Fibroblast of lung (primary cell): ENCODE measurements around the gene ADAMTS10. TPM values are rescaled to one million over a fixed set of nuclear protein-coding genes. Genes with fewer than 3 reads are reported as not detected.

ENCODE experiments used
- DNase-seq, 2 donors: peaks; one replicate each; pipeline versions ENCODE4 v3.0.0 to v3.0.0-alpha.2; 2010; ENCODE audit warnings: low read depth in 2 of 2
- H2AFZ ChIP-seq: 2 replicates; pipeline ENCODE4 v1.5.1; 2012; ENCODE audit warnings: low read length, control low read depth, inconsistent platforms
- H3K27ac ChIP-seq: 2 replicates; pipeline ENCODE4 v1.5.1; 2011; ENCODE audit warnings: low read length, control low read depth; ENCODE audit not compliant: insufficient read depth
- H3K27me3 ChIP-seq: 2 replicates; pipeline ENCODE4 v1.5.1; 2011; ENCODE audit warnings: mild to moderate bottlenecking, low read length; ENCODE audit not compliant: control insufficient read depth, insufficient read depth
- H3K36me3 ChIP-seq: 2 replicates; pipeline ENCODE4 v1.5.1; 2011; ENCODE audit warnings: low read length; ENCODE audit not compliant: control insufficient read depth, insufficient read depth
- H3K4me1 ChIP-seq: 2 replicates; pipeline ENCODE4 v1.5.1; 2011; ENCODE audit warnings: low read length; ENCODE audit not compliant: control insufficient read depth, insufficient read depth; ENCODE audit errors: extremely low read depth
- H3K4me2 ChIP-seq: 2 replicates; pipeline ENCODE4 v1.5.1; 2011; ENCODE audit warnings: low read length, control low read depth; ENCODE audit not compliant: insufficient read depth; ENCODE audit errors: extremely low read depth
- H3K4me3 ChIP-seq, 4 experiments: fragments of 200-600 bp in 1 of 4; sonication (generic) in 1 of 4; replicated peaks in 1 of 4; 2 replicates each; pipeline ENCODE4 v1.5.1; 2011 to 2016; ENCODE audit warnings: low read length in 4 of 4, low read depth in 3 of 4, mild to moderate bottlenecking in 3 of 4, control low read depth in 2 of 4, inconsistent platforms in 1 of 4, mixed read lengths in 1 of 4; ENCODE audit not compliant: insufficient read depth in 1 of 4; ENCODE audit errors: control extremely low read depth in 1 of 4
- H3K79me2 ChIP-seq: 2 replicates; pipeline ENCODE4 v1.5.1; 2012; ENCODE audit warnings: mild to moderate bottlenecking, low read length, inconsistent platforms; ENCODE audit not compliant: control insufficient read depth, insufficient read depth
- H3K9ac ChIP-seq: 2 replicates; pipeline ENCODE4 v1.5.1; 2011; ENCODE audit warnings: mild to moderate bottlenecking, low read length, control low read depth; ENCODE audit not compliant: insufficient read depth
- H3K9me3 ChIP-seq: 2 replicates; pipeline ENCODE4 v1.5.1; 2012; ENCODE audit warnings: low read depth, low read length; ENCODE audit not compliant: control insufficient read depth, insufficient read depth
- H4K20me1 ChIP-seq: 2 replicates; pipeline ENCODE4 v1.5.1; 2011; ENCODE audit warnings: low read length; ENCODE audit not compliant: control insufficient read depth, insufficient read depth; ENCODE audit errors: extremely low read depth
- EZH2 ChIP-seq: IDR thresholded peaks from 2 replicates; pipeline ENCODE4 v1.5.1; 2012; ENCODE audit warnings: low read length, control low read depth, mild to moderate bottlenecking; ENCODE audit errors: missing control alignments
- polyA plus RNA-seq, 2 donors: library from polyadenylated mRNA; depleted of rRNA in 1 of 2; stranded (reverse) in 1 of 2; unstranded in 1 of 2; fragments of >200 nt; gene quantifications; 2 replicates each; pipeline ENCODE4 v1.2.1, GENCODE V29; 2011 to 2012; ENCODE audit warnings: missing spikeins in 1 of 2
- total RNA-seq: library from RNA; depleted of rRNA; stranded (reverse); fragments of >200 nt; gene quantifications from 2 replicates; pipeline ENCODE4 v1.2.1, GENCODE V29; 2014
- TF ChIP-seq, protein P1 (sequence below), 2 donors: IDR thresholded peaks in 1 of 2; conservative IDR thresholded peaks in 1 of 2; 1 replicate in 1 of 2; 2 replicates in 1 of 2; pipeline ENCODE4 v1.5.1; 2011 to 2012; ENCODE audit warnings: low read length in 2 of 2, control low read depth in 1 of 2, inconsistent platforms in 1 of 2, low read depth in 1 of 2, mild to moderate bottlenecking in 1 of 2

The ADAMTS10 gene
- total and polyA plus RNA-seq, 2 donors (not counting 1 experiment from before 2014, with no cell fraction given), result 2.0 to 11.2 TPM

DNA sequence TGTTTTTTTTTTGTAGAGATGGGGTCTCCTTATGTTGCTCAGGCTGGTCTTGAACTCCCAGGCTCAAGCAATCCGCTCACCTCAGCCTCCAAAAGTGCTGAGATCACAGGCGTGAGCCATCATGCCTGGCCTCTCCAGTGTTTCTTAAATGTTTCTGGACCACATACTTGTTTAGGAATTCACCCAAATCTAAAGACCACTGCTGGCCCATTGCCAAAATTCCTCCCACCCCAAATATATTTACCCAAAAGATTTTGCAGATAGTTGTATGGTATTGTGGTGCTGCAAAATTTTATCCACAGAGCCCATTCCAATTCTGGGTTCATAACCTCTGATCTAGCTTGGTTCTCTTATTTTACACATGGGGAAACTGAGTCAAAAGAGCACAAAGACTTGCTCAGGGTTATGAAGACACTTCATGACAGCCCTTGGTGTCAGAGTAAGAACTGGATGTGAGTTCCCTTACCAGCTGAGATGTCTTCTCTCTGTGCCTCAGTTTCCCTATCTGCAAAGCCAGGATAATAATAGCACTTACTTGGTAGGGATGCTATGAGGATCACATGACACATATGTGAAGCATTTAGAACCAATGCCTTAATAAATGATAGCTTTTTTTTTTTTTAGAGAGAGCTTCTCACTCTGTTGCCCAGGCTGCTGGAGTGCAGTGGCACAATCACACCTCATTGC lies 30.8 kb upstream of the ADAMTS10 start:
- TF ChIP-seq, protein P1, sequence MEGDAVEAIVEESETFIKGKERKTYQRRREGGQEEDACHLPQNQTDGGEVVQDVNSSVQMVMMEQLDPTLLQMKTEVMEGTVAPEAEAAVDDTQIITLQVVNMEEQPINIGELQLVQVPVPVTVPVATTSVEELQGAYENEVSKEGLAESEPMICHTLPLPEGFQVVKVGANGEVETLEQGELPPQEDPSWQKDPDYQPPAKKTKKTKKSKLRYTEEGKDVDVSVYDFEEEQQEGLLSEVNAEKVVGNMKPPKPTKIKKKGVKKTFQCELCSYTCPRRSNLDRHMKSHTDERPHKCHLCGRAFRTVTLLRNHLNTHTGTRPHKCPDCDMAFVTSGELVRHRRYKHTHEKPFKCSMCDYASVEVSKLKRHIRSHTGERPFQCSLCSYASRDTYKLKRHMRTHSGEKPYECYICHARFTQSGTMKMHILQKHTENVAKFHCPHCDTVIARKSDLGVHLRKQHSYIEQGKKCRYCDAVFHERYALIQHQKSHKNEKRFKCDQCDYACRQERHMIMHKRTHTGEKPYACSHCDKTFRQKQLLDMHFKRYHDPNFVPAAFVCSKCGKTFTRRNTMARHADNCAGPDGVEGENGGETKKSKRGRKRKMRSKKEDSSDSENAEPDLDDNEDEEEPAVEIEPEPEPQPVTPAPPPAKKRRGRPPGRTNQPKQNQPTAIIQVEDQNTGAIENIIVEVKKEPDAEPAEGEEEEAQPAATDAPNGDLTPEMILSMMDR (conservative IDR thresholded peaks at IDR 0.05 in 1 of 2, IDR thresholded peaks at IDR 0.05 in 1 of 2; ENCODE audit: low read depth in 1 of 2, low read length in 2 of 2), result no peak
- TF ChIP-seq EZH2, result no peak
- Histone ChIP-seq H2AFZ (no peak overlapping the region), H4K20me1 (no peaks in the 10 kb centered on the region), H3K4me3 (no peak overlapping the region), H3K9me3 (no peaks in the 10 kb centered on the region), H3K27ac (no peak overlapping the region), H3K4me2 (no peak overlapping the region), H3K79me2 (no peaks in the 10 kb centered on the region), H3K27me3 (no peaks in the 10 kb centered on the region), H3K36me3 (no peaks in the 10 kb centered on the region), H3K4me1 (peaks cover 2% of the 10 kb centered on the region), H3K9ac (no peak overlapping the region)
- no peak for DNase-seq

DNA sequence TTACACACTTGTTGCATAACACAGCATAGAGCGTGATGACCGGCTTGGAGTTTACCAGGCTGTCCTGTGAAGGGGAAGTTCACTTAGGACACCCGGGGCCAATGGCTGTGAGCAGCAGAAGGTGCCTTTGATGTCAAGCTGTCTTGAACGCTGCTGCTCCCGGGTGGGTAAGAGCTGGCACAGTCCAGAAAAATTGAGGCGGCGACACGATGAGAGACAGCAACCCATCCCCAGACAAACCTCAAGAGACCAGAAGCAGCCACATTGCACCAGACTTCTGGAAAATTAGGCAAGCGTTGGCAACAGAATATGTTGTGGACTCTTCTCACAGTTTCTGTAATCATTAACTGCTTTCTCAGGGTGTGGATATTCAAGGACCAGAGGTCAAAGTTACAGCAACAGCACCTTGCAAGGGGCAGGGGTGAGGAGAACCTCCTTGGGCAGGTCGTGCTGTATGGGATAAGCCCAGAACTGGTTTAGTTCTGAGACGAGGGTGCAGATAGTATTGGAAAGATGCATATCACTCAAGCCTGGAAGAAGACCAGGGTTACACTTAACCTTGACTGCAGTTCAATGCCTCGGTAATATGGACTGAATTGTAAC lies 30.0 kb upstream of the ADAMTS10 start:
- Histone ChIP-seq H3K79me2 (no peaks in the 10 kb centered on the region), H3K9ac (no peak overlapping the region), H3K4me2 (no peak overlapping the region), H3K27me3 (no peaks in the 10 kb centered on the region), H3K4me3 (no peak overlapping the region), H3K36me3 (no peaks in the 10 kb centered on the region), H4K20me1 (no peaks in the 10 kb centered on the region), H3K9me3 (no peaks in the 10 kb centered on the region), H3K4me1 (peaks cover 2% of the 10 kb centered on the region), H2AFZ (no peak overlapping the region), H3K27ac (no peak overlapping the region)
- TF ChIP-seq, protein P1 (conservative IDR thresholded peaks at IDR 0.05 in 1 of 2, IDR thresholded peaks at IDR 0.05 in 1 of 2; ENCODE audit: low read depth in 1 of 2, low read length in 2 of 2), result no peak
- no peak for TF ChIP-seq EZH2
- no peak for DNase-seq

DNA sequence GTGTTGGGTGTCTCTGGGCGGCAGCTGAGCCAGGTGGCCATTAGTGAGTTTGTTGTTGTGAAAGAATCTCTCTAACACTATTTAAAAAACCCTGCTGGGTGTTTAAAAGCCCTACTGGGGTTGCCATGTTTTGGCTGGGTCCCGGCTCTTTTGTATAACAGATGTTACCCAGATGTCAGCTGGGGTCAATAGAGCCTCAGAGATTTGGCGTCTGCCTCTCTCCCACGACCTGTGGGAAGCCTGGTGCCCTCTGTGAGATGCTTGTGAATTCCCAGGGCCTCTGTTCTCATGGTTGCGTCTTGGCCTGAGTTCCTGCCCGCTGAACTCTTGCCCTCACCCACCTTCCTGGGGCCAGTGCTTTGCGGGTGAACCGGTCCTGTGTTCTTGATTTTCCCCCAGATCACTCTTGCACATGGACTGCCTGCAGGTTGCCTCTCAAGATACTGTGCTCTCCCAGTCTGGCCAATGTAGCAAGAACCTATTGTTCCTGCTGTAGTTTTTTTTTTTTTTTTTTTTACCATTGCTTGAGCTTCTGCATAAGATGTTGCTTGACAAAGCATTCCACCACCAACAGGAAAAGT lies 29.4 kb upstream of the ADAMTS10 start:
- H3K9me3 ChIP-seq, result no peaks in the 10 kb centered on the region
- DNase-seq, result no peak
- TF ChIP-seq, protein P1 (conservative IDR thresholded peaks at IDR 0.05 in 1 of 2, IDR thresholded peaks at IDR 0.05 in 1 of 2; ENCODE audit: low read depth in 1 of 2, low read length in 2 of 2), result no peak
- no peak for TF ChIP-seq EZH2
- H3K36me3 ChIP-seq, result no peaks in the 10 kb centered on the region
- H3K27ac ChIP-seq, result no peak overlapping the region
- no peak overlapping the region for H3K9ac ChIP-seq
- no peaks in the 10 kb centered on the region for H3K79me2 ChIP-seq
- no peaks in the 10 kb centered on the region for H4K20me1 ChIP-seq
- no peak overlapping the region for H3K4me3 ChIP-seq
- H2AFZ ChIP-seq, result no peak overlapping the region
- H3K4me2 ChIP-seq, result no peak overlapping the region
- H3K27me3 ChIP-seq, result no peaks in the 10 kb centered on the region
- peaks cover 2% of the 10 kb centered on the region for H3K4me1 ChIP-seq
